Measurements from ENCODE around the gene RRP8. TPM values are rescaled to one million over a fixed set of nuclear protein-coding genes. Genes with fewer than 3 reads are reported as not detected.

RRP8 gene
- total and polyA plus RNA-seq, 9 of the 15 experiments (the other 6 are each of a cell fraction or from before 2014, with no cell fraction given): 5.7 to 47.3 (median 32.6) TPM

DNA sequence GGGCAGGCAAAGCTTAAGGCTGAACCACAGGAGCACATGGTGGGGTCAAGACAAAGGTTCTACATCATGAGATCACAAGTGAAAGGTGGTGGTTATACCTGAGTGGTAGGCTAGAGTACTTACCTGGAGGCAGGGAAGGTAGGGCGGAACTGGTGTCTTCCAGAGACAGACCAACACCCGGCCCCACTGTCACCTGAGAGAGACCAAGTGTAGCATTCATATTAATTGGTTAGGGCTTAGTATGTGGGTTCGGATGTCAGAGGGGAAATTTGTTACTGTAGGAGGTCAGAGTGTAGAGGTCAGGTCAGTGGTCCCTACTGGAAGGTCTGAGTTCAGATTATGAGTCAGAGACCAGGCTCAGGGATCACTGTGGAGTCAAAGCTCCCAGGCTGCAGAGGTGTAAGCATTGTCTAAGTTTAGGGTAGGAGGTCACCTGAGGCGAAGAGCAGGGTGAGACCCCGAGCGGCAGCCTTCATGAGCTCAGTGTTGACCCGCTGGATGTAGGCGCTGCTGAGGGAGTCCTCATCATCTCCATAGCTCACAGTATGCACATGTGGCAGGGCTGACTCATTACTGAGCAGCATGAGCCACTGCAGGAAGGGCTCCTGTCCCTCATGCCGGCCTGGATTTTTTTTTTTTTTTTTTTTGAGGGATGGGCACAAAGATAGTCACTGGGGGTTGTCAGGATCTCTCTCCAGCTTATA is 12.6 kb upstream of the RRP8 start:
- no peak for ATAC-seq

More for the DNA sequence above, 12.6 kb upstream of the RRP8 start:
- H3K27me3 ChIP-seq (ENCODE audit: control insufficient read depth in 2 of 2, insufficient read depth in 2 of 2, low read length in 2 of 2): no peaks in the 10 kb centered on the region
- peaks cover 20% of the 10 kb centered on the region for H3K79me2 ChIP-seq (ENCODE audit: control insufficient read depth, insufficient read depth, low read length)
- TF ChIP-seq BMI1 (IDR thresholded peaks at IDR 0.05; ENCODE audit: low read length) (no peak), NR2C1 (IDR thresholded peaks at IDR 0.05) (no peak), NR2C1 (tag; IDR thresholded peaks at IDR 0.05) (peak; percentile 48; the same call in 1 of the 2 replicates)
- TF ChIP-seq, protein P1, sequence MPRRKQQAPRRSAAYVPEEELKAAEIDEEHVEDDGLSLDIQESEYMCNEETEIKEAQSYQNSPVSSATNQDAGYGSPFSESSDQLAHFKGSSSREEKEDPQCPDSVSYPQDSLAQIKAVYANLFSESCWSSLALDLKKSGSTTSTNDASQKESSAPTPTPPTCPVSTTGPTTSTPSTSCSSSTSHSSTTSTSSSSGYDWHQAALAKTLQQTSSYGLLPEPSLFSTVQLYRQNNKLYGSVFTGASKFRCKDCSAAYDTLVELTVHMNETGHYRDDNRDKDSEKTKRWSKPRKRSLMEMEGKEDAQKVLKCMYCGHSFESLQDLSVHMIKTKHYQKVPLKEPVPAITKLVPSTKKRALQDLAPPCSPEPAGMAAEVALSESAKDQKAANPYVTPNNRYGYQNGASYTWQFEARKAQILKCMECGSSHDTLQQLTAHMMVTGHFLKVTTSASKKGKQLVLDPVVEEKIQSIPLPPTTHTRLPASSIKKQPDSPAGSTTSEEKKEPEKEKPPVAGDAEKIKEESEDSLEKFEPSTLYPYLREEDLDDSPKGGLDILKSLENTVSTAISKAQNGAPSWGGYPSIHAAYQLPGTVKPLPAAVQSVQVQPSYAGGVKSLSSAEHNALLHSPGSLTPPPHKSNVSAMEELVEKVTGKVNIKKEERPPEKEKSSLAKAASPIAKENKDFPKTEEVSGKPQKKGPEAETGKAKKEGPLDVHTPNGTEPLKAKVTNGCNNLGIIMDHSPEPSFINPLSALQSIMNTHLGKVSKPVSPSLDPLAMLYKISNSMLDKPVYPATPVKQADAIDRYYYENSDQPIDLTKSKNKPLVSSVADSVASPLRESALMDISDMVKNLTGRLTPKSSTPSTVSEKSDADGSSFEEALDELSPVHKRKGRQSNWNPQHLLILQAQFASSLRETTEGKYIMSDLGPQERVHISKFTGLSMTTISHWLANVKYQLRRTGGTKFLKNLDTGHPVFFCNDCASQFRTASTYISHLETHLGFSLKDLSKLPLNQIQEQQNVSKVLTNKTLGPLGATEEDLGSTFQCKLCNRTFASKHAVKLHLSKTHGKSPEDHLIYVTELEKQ (CRISPR knock-in tag; IDR thresholded peaks at IDR 0.05): no peak
- peaks cover 26% of the 10 kb centered on the region for H3K36me3 ChIP-seq (ENCODE audit: control insufficient read depth, insufficient read depth, low read length)
- no peak overlapping the region for H3K9ac ChIP-seq (ENCODE audit: insufficient read depth in 1 of 2, low read depth in 2 of 2, low read length in 2 of 2)
- H3K4me1 ChIP-seq (replicated peaks in 1 of 2; ENCODE audit: control insufficient read depth in 2 of 2, insufficient read depth in 2 of 2, low read length in 2 of 2): peaks cover 17 to 22% of the 10 kb centered on the region in 2 experiments
- intact Hi-C loops (cut with micrococcal nuclease) (loop anchor here (5.0 kb wide), 1 partner anchor 84 kb away; no protein-coding TSS in a partner anchor), in situ Hi-C loops (cut with MboI) (no loop called here)
- H3K4me3 ChIP-seq: no peak overlapping the region
- WGBS (ENCODE audit: insufficient coverage, low coverage, missing lambda C conversion rate): 75% methylated on average over 9 of the region's 9 CpGs
- no peak overlapping the region for H3K27ac ChIP-seq (ENCODE audit: extremely low read depth, low read depth, low read length)
- H3K9me3 ChIP-seq (replicated peaks; ENCODE audit: control insufficient read depth, insufficient read depth, low read depth, low read length): no peaks in the 10 kb centered on the region
- H3K9me1 ChIP-seq (ENCODE audit: control insufficient read depth, insufficient read depth, low read length): no peaks in the 10 kb centered on the region
- DNase-seq (ENCODE audit: extremely low read depth in 1 of 4, low spot score in 3 of 4): no peak
- no peak overlapping the region for H3K4me2 ChIP-seq (ENCODE audit: insufficient read depth, low read length)
- H4K20me1 ChIP-seq (replicated peaks; ENCODE audit: control insufficient read depth, insufficient read depth, low read length): no peaks in the 10 kb centered on the region
- CTCF ChIA-PET (ENCODE audit: low intra/inter-chr PET ratio): no interaction called here
- no peak for FAIRE-seq
- no peak overlapping the region for H2AFZ ChIP-seq (ENCODE audit: low read depth, low read length)
- no TSS peak for BruUV-seq (replicated peaks)
- POLR2A ChIA-PET: interaction anchor here (0.8 to 1.1 kb wide), 2 partner anchors 9 to 85 kb away, joined by 4 to 6 read pairs; no protein-coding TSS in a partner anchor

All from K562 (cell line).